ENCODE measurements around the gene GJB1.

Gene GJB1

GRCh38 chrX:71195964-71196649, 26.9 kb upstream of the GJB1 start:
- ATAC-seq (peak; percentile 86), DNase-seq (no peak)
- Mint-ChIP-seq H3K36me3 (ENCODE audit: low read depth) (peaks cover 1% of the 10 kb centered on the region), H3K9me3 (no peaks in the 10 kb centered on the region), H3K4me3 (peak overlapping the region; percentile 81), H3K27me3 (no peaks in the 10 kb centered on the region), H3K4me1 (peaks cover 31% of the 10 kb centered on the region), H3K27ac (peak overlapping the region; percentile 83)

GRCh38 chrX:71198066-71198465, 25.0 kb upstream of the GJB1 start:
- H3K36me3 Mint-ChIP-seq (ENCODE audit: low read depth), result peaks cover 1% of the 10 kb centered on the region
- H3K4me3 Mint-ChIP-seq, result peak overlapping the region; percentile 81
- peak overlapping the region; percentile 98 for H3K27ac Mint-ChIP-seq
- H3K4me1 Mint-ChIP-seq, result peaks cover 23% of the 10 kb centered on the region
- DNase-seq, result no peak
- peak; percentile 54 for ATAC-seq
- no peaks in the 10 kb centered on the region for H3K27me3 Mint-ChIP-seq
- no peaks in the 10 kb centered on the region for H3K9me3 Mint-ChIP-seq

- no peak for ATAC-seq
- Mint-ChIP-seq H3K9me3 (no peaks in the 10 kb centered on the region), H3K4me1 (peaks cover 23% of the 10 kb centered on the region), H3K27ac (no peak overlapping the region), H3K4me3 (no peak overlapping the region), H3K36me3 (ENCODE audit: low read depth) (peaks cover 1% of the 10 kb centered on the region), H3K27me3 (no peaks in the 10 kb centered on the region)
- no peak for DNase-seq
Observed at GRCh38 chrX:71199252-71200008, 23.6 kb upstream of the GJB1 start.

- H3K36me3 Mint-ChIP-seq (ENCODE audit: low read depth), result no peaks in the 10 kb centered on the region
- no peaks in the 10 kb centered on the region for H3K27me3 Mint-ChIP-seq
- ATAC-seq, result no peak
- H3K4me1 Mint-ChIP-seq, result no peaks in the 10 kb centered on the region
- DNase-seq, result no peak
- no peak overlapping the region for H3K27ac Mint-ChIP-seq
- no peaks in the 10 kb centered on the region for H3K9me3 Mint-ChIP-seq
- no peak overlapping the region for H3K4me3 Mint-ChIP-seq
Observed at GRCh38 chrX:71210816-71211215, 12.2 kb upstream of the GJB1 start.

- Mint-ChIP-seq H3K36me3 (ENCODE audit: low read depth) (no peaks in the 10 kb centered on the region), H3K4me3 (no peak overlapping the region), H3K4me1 (no peaks in the 10 kb centered on the region), H3K27me3 (no peaks in the 10 kb centered on the region), H3K9me3 (no peaks in the 10 kb centered on the region), H3K27ac (no peak overlapping the region)
- ATAC-seq (no peak), DNase-seq (no peak)
Observed at GRCh38 chrX:71212536-71212935, 10.5 kb upstream of the GJB1 start.

GRCh38 chrX:71214152-71214551, 8.9 kb upstream of the GJB1 start:
- Mint-ChIP-seq H3K9me3 (no peaks in the 10 kb centered on the region), H3K36me3 (ENCODE audit: low read depth) (no peaks in the 10 kb centered on the region), H3K27ac (no peak overlapping the region), H3K27me3 (no peaks in the 10 kb centered on the region), H3K4me1 (no peaks in the 10 kb centered on the region), H3K4me3 (no peak overlapping the region)
- DNase-seq (no peak), ATAC-seq (no peak)

GRCh38 chrX:71214604-71215337, 8.3 kb upstream of the GJB1 start:
- no peak overlapping the region for H3K4me3 Mint-ChIP-seq
- DNase-seq (no peak), ATAC-seq (no peak)
- H3K36me3 Mint-ChIP-seq (ENCODE audit: low read depth), result no peaks in the 10 kb centered on the region
- H3K9me3 Mint-ChIP-seq, result no peaks in the 10 kb centered on the region
- H3K4me1 Mint-ChIP-seq, result no peaks in the 10 kb centered on the region
- H3K27me3 Mint-ChIP-seq, result no peaks in the 10 kb centered on the region
- no peak overlapping the region for H3K27ac Mint-ChIP-seq

- ATAC-seq (no peak), DNase-seq (no peak)
- no peak overlapping the region for H3K4me3 Mint-ChIP-seq
- H3K4me1 Mint-ChIP-seq, result no peaks in the 10 kb centered on the region
- H3K9me3 Mint-ChIP-seq, result no peaks in the 10 kb centered on the region
- H3K36me3 Mint-ChIP-seq (ENCODE audit: low read depth), result no peaks in the 10 kb centered on the region
- no peaks in the 10 kb centered on the region for H3K27me3 Mint-ChIP-seq
- H3K27ac Mint-ChIP-seq, result no peak overlapping the region
Observed at GRCh38 chrX:71215338-71215912, 7.6 kb upstream of the GJB1 start.

- Mint-ChIP-seq H3K4me3 (no peak overlapping the region), H3K4me1 (no peaks in the 10 kb centered on the region), H3K36me3 (ENCODE audit: low read depth) (no peaks in the 10 kb centered on the region), H3K27me3 (no peaks in the 10 kb centered on the region), H3K27ac (no peak overlapping the region), H3K9me3 (no peaks in the 10 kb centered on the region)
- no peak for ATAC-seq
- DNase-seq, result no peak
Observed at GRCh38 chrX:71216485-71216884, 6.5 kb upstream of the GJB1 start.

- no peaks in the 10 kb centered on the region for H3K4me1 Mint-ChIP-seq
- no peak overlapping the region for H3K27ac Mint-ChIP-seq
- ATAC-seq, result no peak
- no peak overlapping the region for H3K4me3 Mint-ChIP-seq
- H3K27me3 Mint-ChIP-seq, result no peaks in the 10 kb centered on the region
- DNase-seq, result no peak
- no peaks in the 10 kb centered on the region for H3K9me3 Mint-ChIP-seq
- H3K36me3 Mint-ChIP-seq (ENCODE audit: low read depth), result no peaks in the 10 kb centered on the region
Observed at GRCh38 chrX:71217298-71217697, 5.7 kb upstream of the GJB1 start.

- no peak overlapping the region for H3K4me3 Mint-ChIP-seq
- H3K36me3 Mint-ChIP-seq (ENCODE audit: low read depth), result no peaks in the 10 kb centered on the region
- H3K9me3 Mint-ChIP-seq, result no peaks in the 10 kb centered on the region
- H3K27ac Mint-ChIP-seq, result no peak overlapping the region
- DNase-seq (no peak), ATAC-seq (no peak)
- no peaks in the 10 kb centered on the region for H3K27me3 Mint-ChIP-seq
- H3K4me1 Mint-ChIP-seq, result no peaks in the 10 kb centered on the region
Observed at GRCh38 chrX:71221145-71221544, 1.9 kb upstream of the GJB1 start.

- no peak overlapping the region for H3K27ac Mint-ChIP-seq
- H3K9me3 Mint-ChIP-seq, result no peaks in the 10 kb centered on the region
- no peaks in the 10 kb centered on the region for H3K4me1 Mint-ChIP-seq
- H3K4me3 Mint-ChIP-seq, result no peak overlapping the region
- no peak for ATAC-seq
- no peaks in the 10 kb centered on the region for H3K27me3 Mint-ChIP-seq
- no peak for DNase-seq
- H3K36me3 Mint-ChIP-seq (ENCODE audit: low read depth), result no peaks in the 10 kb centered on the region
Observed at GRCh38 chrX:71224098-71224708, 1.2 kb downstream of the GJB1 start.

- no peaks in the 10 kb centered on the region for H3K9me3 Mint-ChIP-seq
- no peak for DNase-seq
- H3K4me1 Mint-ChIP-seq, result no peaks in the 10 kb centered on the region
- H3K4me3 Mint-ChIP-seq, result no peak overlapping the region
- no peak overlapping the region for H3K27ac Mint-ChIP-seq
- no peaks in the 10 kb centered on the region for H3K27me3 Mint-ChIP-seq
- ATAC-seq, result no peak
- no peaks in the 10 kb centered on the region for H3K36me3 Mint-ChIP-seq (ENCODE audit: low read depth)
Observed at GRCh38 chrX:71225009-71225408, 2.0 kb downstream of the GJB1 start.

GRCh38 chrX:71225676-71226075, 2.7 kb downstream of the GJB1 start:
- Mint-ChIP-seq H3K4me3 (no peak overlapping the region), H3K27me3 (no peaks in the 10 kb centered on the region), H3K9me3 (no peaks in the 10 kb centered on the region), H3K4me1 (no peaks in the 10 kb centered on the region), H3K27ac (no peak overlapping the region), H3K36me3 (ENCODE audit: low read depth) (no peaks in the 10 kb centered on the region)
- DNase-seq, result no peak
- no peak for ATAC-seq

All from activated naive CD8-positive, alpha-beta T cell treated with anti-CD3 and anti-CD28 coated beads, Interleukin-2, amount 50 U/mL, for 24 hours (primary cell).